Measurements from ENCODE around the gene THEMIS2. TPM values are rescaled to one million over a fixed set of nuclear protein-coding genes. Genes with fewer than 3 reads are reported as not detected.

The THEMIS2 gene
- total and polyA plus RNA-seq, 2 of the 8 experiments (the other 6 are each of a cell fraction or from before 2014, with no cell fraction given): 12.4 to 28.0 TPM

GRCh38 chr1:27861436-27861835 lies 10.9 kb upstream of the THEMIS2 start:
- Histone ChIP-seq H2BK20ac (ENCODE audit: low read length) (no peak overlapping the region), H2BK12ac (ENCODE audit: low read depth, low read length) (no peak overlapping the region), H3K4me2 (ENCODE audit: insufficient read depth in 1 of 2, low read depth in 2 of 2, low read length in 2 of 2) (no peak overlapping the region), H2BK5ac (ENCODE audit: low read depth, low read length) (no peak overlapping the region), H3K9ac (replicated peaks in 1 of 4; ENCODE audit: extremely low read depth in 1 of 4, low read depth in 3 of 4, low read length in 3 of 4) (no peak overlapping the region), H3K27ac (ENCODE audit: low read depth, low read length) (no peak overlapping the region), H3K79me2 (ENCODE audit: control insufficient read depth in 1 of 2, insufficient read depth in 2 of 2, low read length in 2 of 2) (no peaks in the 10 kb centered on the region), H3K23ac (ENCODE audit: insufficient read length) (no peak overlapping the region), H3K4me1 (replicated peaks in 1 of 4; ENCODE audit: control insufficient read depth in 3 of 4, insufficient read depth in 4 of 4, low read length in 3 of 4) (no peaks in the 10 kb centered on the region; a peak in 1 of 7 replicates), H2BK15ac (ENCODE audit: low read length) (no peak overlapping the region), H3K27me3 (replicated peaks in 1 of 4; ENCODE audit: control insufficient read depth in 3 of 4, extremely low read depth in 1 of 4, insufficient read depth in 3 of 4, low read length in 3 of 4) (no peaks in the 10 kb centered on the region), H4K20me1 (replicated peaks in 1 of 2; ENCODE audit: control insufficient read depth in 1 of 2, insufficient read depth in 2 of 2, low read length in 2 of 2) (no peaks in the 10 kb centered on the region), H3K36me3 (ENCODE audit: control insufficient read depth in 2 of 4, insufficient read depth in 4 of 4, low read length in 3 of 4) (no peaks in the 10 kb centered on the region), H2AFZ (ENCODE audit: low read length) (no peak overlapping the region), H4K5ac (ENCODE audit: insufficient read length, low read depth, low read length) (no peak overlapping the region), H3K56ac (replicated peaks; ENCODE audit: insufficient read length, low read depth, low read length) (no peak overlapping the region), H2BK120ac (replicated peaks; ENCODE audit: low read depth, low read length) (no peak overlapping the region), H4K8ac (ENCODE audit: extremely low read depth, insufficient read depth, low read length) (no peak overlapping the region), H3K23me2 (ENCODE audit: low read depth, low read length) (no peaks in the 10 kb centered on the region), H3K79me1 (ENCODE audit: low read depth, low read length) (no peaks in the 10 kb centered on the region), H3K4ac (replicated peaks; ENCODE audit: insufficient read length, low read depth, low read length) (no peak overlapping the region), H4K91ac (replicated peaks; ENCODE audit: insufficient read length, low read length) (no peak overlapping the region), H3K14ac (ENCODE audit: insufficient read length) (no peak overlapping the region), H2AK5ac (ENCODE audit: low read depth, low read length) (no peak overlapping the region), H3K18ac (ENCODE audit: extremely low read depth, low read length) (no peak overlapping the region), H3K4me3 (ENCODE audit: extremely low read depth in 1 of 4, insufficient read depth in 2 of 4, low read depth in 3 of 4, low read length in 4 of 4) (no peak overlapping the region), H3K9me3 (ENCODE audit: insufficient read depth in 2 of 2, low read depth in 1 of 2, low read length in 1 of 2) (no peaks in the 10 kb centered on the region)
- POLR2A ChIA-PET (ENCODE audit: partially characterized antibody): no interaction called here
- 96% methylated on average over 10 of the region's 10 CpGs; no CpG with 5 or more reads in 1 of the 2 experiments for WGBS, 2 experiments (ENCODE audit: extremely low coverage in 1 of 2, insufficient coverage in 1 of 2, insufficient read length in 1 of 2, insufficient replicate concordance in 2 of 2, low coverage in 1 of 2, low lambda C conversion rate in 2 of 2, missing lambda C conversion rate in 1 of 2)
- TF ChIP-seq MAX (IDR thresholded peaks at IDR 0.05): no peak
- no peak for TF ChIP-seq HDAC2 (IDR thresholded peaks at IDR 0.05; ENCODE audit: borderline replicate concordance in 1 of 2, low read depth in 2 of 2, low read length in 2 of 2)
- no peak for TF ChIP-seq CBX8 (IDR thresholded peaks at IDR 0.05; ENCODE audit: borderline replicate concordance, low read depth, low read length)
- TF ChIP-seq POU5F1 (IDR thresholded peaks at IDR 0.05; ENCODE audit: low read depth, low read length): no peak
- no peak for TF ChIP-seq CBX5 (IDR thresholded peaks at IDR 0.05; ENCODE audit: low read depth, low read length)
- TF ChIP-seq NRF1 (IDR thresholded peaks at IDR 0.05; ENCODE audit: low read depth, low read length): no peak
- TF ChIP-seq POLR2A (IDR thresholded peaks at IDR 0.05; ENCODE audit: control extremely low read depth in 1 of 2, low read depth in 2 of 2, low read length in 2 of 2): no peak
- TF ChIP-seq EP300 (IDR thresholded peaks at IDR 0.05; ENCODE audit: borderline replicate concordance in 1 of 2, low read depth in 2 of 2, low read length in 2 of 2): no peak
- TF ChIP-seq CREB1 (IDR thresholded peaks at IDR 0.05): no peak
- TF ChIP-seq PHF8 (conservative IDR thresholded peaks at IDR 0.05; ENCODE audit: low read depth, low read length): no peak
- no peak for TF ChIP-seq RNF2 (IDR thresholded peaks at IDR 0.05; ENCODE audit: borderline replicate concordance, low read depth, low read length, missing control alignments, poor library complexity, severe bottlenecking)
- TF ChIP-seq EZH2 (IDR thresholded peaks at IDR 0.05; ENCODE audit: low read depth, low read length, severe bottlenecking): no peak
- TF ChIP-seq SIRT6 (IDR thresholded peaks at IDR 0.05; ENCODE audit: low read length): no peak
- no peak for TF ChIP-seq NANOG (IDR thresholded peaks at IDR 0.05; ENCODE audit: insufficient read depth, low read depth, low read length, poor library complexity, severe bottlenecking)
- DNase-seq (ENCODE audit: low read depth in 1 of 2, low spot score in 2 of 2) (no peak), FAIRE-seq (no peak)
- CTCF ChIA-PET (ENCODE audit: partially characterized antibody): no interaction called here
